A549 (cell line): Measurements from ENCODE around the gene DNAH11.

Experiments used
- TF ChIP-seq, protein P1 (sequence below): fragments of >200 bp; sonication (Bioruptor Twin); formaldehyde crosslinking; IDR thresholded peaks from 3 replicates; pipeline ENCODE4 v1.5.1; 2016
- TF ChIP-seq, protein P2 (sequence below): fragments of 250-450 bp; sonication (Bioruptor Pico); IDR thresholded peaks from 2 replicates; pipeline ENCODE4 v1.5.0; 2021; ENCODE audit warnings: mild to moderate bottlenecking, moderate library complexity, borderline replicate concordance

DNA sequence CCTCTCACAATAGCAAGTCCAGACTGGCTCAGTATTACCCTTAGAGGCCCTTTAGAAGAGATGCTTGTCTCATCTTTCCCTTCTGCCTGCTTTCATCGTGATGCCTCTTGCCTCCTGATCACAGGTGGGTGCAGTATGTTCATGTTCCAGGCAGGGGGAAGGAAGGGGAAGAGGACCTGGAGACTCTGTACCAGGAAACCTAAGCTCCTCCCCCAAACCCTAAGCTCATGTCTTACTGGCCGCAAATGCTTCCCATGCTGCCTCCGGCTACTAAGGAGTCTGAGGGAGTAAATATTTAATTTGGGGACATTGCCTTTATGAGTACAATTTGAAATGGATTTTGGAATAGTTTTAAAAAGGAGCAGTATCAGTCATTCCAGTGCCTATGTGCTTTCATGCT is 210.2 kb downstream of the DNAH11 start:
- TF ChIP-seq, protein P1, sequence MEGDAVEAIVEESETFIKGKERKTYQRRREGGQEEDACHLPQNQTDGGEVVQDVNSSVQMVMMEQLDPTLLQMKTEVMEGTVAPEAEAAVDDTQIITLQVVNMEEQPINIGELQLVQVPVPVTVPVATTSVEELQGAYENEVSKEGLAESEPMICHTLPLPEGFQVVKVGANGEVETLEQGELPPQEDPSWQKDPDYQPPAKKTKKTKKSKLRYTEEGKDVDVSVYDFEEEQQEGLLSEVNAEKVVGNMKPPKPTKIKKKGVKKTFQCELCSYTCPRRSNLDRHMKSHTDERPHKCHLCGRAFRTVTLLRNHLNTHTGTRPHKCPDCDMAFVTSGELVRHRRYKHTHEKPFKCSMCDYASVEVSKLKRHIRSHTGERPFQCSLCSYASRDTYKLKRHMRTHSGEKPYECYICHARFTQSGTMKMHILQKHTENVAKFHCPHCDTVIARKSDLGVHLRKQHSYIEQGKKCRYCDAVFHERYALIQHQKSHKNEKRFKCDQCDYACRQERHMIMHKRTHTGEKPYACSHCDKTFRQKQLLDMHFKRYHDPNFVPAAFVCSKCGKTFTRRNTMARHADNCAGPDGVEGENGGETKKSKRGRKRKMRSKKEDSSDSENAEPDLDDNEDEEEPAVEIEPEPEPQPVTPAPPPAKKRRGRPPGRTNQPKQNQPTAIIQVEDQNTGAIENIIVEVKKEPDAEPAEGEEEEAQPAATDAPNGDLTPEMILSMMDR, result no peak
- TF ChIP-seq, protein P2, sequence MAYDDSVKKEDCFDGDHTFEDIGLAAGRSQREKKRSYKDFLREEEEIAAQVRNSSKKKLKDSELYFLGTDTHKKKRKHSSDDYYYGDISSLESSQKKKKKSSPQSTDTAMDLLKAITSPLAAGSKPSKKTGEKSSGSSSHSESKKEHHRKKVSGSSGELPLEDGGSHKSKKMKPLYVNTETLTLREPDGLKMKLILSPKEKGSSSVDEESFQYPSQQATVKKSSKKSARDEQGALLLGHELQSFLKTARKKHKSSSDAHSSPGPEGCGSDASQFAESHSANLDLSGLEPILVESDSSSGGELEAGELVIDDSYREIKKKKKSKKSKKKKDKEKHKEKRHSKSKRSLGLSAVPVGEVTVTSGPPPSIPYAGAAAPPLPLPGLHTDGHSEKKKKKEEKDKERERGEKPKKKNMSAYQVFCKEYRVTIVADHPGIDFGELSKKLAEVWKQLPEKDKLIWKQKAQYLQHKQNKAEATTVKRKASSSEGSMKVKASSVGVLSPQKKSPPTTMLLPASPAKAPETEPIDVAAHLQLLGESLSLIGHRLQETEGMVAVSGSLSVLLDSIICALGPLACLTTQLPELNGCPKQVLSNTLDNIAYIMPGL, result no peak
